ENCODE data around the gene PEAK1.
"Not testable (repeated sequence)": the region's sequence is repeated elsewhere in the genome, so short reads cannot be mapped to it uniquely, and the experiment has no call there.

Gene PEAK1

GRCh38 chr15:77406173-77406759, 13.6 kb downstream of the PEAK1 start:
- not testable (repeated sequence) for DNase-seq (ENCODE audit: extremely low read depth in 1 of 2, low read depth in 1 of 2)

- no peak for DNase-seq (ENCODE audit: extremely low read depth in 1 of 2, low read depth in 1 of 2)
Measured at GRCh38 chr15:77402740-77403379, 17.0 kb downstream of the PEAK1 start.

DNA sequence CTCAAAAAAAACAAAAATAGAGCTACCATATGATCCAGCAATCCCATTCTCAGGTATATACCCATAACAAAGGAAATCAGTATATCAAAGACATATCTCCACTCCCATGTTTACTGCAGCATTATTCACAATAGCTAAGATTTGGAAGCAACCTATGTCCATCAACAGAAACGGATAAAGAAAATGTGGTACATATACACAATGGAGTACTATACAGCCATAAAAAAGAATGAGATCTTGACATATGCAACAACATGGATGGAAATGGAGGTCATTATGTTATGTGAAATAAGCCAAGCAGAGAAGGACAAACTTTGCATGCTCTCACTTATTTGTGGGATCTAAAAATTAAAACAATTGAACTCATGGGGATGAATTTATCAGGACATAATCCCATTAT, 19.6 kb downstream of the PEAK1 start:
- DNase-seq (ENCODE audit: extremely low read depth in 1 of 2, low read depth in 1 of 2) = no peak

- DNase-seq (ENCODE audit: extremely low read depth in 1 of 2, low read depth in 1 of 2) = no peak
Measured at GRCh38 chr15:77398927-77399326, 21.0 kb downstream of the PEAK1 start.

DNA sequence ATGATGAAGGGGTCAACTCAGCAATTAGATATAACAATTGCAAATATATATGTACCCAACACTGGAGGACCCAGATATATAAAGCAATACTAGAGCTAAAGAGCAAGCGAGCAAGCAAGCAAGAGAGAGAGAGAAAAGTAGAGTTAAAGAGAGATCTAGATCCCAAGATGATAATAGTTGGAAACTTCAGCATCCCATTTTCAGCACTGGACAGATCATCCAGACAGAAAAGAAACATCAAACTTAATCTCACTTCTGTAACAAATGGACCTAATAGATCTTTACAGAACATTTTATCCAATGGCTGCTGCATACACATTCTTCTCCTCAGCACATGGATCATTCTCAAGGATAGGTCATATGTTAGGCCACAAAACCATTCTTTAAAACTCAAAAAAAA, 23.2 kb downstream of the PEAK1 start:
- DNase-seq (ENCODE audit: extremely low read depth in 1 of 2, low read depth in 1 of 2) = no peak

DNA sequence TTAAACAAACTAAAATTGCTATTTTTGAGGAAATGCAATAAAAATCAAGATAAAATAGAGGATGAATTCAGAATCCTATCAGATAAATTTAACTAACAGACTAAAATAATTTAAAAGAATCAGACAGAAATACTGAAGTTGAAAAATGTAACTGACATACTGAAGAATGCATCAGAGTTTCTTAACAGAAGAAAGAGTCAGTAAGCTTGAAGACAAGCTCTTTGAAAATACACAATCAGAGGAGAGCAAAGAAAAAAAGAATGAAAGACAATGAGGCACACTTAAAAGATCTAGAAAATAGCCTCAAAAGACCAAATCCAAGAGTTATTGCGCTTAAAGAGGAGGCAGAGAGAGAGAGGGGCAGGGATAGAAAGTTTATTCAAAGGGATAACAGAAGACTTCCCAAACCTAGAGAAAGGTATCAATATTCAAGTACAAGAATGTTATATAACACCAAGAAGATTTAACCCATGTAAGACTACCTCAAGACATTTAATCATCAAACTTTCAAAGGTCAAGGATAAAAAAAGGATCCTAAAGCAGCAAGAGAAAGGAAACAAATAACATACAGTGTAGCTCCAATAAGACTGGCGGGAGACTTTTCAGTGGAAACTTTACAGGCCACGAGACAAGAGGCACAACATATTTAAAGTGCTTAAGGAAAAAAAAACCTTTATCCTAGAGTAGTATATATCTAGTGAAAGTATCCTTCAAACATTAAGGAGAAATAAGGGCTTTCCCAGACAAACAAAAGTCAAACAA, 24.7 kb downstream of the PEAK1 start:
- DNase-seq (ENCODE audit: extremely low read depth in 1 of 2, low read depth in 1 of 2) = no peak

DNA sequence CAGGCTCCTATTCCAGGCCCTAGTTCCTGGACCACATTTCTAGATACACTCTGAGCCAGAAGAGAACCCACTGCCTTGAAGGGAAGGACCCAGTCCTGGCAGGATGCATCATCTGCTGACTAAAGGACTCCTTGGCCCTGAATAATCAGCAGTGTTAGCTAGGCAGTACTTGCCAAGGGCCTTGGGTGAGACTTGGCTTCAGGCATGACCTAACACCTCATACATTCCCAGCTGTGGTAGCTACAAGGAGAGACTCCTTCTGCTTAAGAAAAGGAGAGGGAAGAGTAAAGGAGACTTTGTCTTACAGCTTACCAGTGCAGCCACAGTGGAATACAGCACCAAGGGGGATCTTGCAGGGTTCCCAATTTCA, 26.4 kb downstream of the PEAK1 start:
- DNase-seq (ENCODE audit: extremely low read depth in 1 of 2, low read depth in 1 of 2) = no peak

- no peak for DNase-seq (ENCODE audit: extremely low read depth in 1 of 2, low read depth in 1 of 2)
Measured at GRCh38 chr15:77392762-77393470, 27.0 kb downstream of the PEAK1 start.

DNA sequence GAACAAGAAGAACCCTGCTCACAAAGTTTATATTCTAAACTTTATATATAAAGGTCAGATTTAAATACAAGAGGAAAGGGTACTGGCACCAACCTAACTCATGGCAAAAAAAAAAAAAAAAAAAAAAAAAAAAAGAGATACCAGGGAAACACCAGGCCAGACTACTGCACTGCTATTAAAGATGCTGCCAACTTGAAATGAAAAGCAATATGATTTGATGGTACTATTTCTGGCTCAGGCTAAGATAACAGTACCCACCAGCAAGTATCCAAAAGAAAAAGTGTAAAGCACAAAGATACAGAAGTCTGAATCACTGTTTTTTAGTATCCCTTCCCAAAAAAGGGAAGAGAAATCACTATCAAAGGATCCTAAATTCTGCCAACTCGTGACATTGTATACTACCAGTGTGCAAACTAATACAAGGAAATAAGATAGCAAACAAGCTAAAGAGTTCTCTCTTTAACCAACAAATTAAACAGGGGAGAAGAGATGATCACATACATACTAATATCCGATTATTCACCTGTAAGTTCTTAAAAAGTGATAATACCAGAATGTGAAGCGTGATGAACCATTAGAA, 28.4 kb downstream of the PEAK1 start:
- DNase-seq (ENCODE audit: extremely low read depth in 1 of 2, low read depth in 1 of 2) = no peak

DNA sequence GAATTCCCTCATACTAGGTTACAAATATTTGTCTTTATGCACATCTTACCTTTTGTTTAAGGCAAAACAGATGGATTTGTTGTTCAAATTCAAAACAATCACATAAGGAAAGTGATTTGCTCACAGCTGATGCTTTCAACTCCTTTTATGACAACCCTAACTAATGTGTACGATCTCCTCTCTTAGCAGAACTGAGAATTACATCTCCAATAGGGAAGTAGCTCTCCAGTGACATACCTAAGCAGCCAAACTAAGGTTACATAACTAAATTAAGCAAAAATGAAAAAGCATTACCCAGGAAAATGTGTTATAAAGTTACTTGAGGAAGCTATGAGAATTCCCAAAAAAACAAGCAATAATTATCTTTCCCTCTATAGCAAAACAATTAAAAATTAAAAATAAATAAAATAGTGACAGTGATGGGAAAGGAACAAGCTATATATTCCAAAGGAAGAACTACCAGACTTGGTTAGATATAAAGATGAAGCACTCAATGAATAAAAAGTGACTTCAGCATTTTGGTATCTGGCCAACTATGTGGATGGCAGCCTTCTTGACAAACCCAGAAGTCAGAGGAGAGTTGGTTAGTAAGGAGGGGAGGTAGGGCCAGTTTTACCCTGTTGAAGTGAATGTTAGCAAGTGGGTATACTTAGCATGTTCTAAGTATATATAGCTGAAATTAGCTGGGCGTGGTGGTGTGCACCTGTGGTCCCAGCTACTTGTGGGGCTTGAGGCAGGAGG, 32.4 kb downstream of the PEAK1 start:
- no peak for DNase-seq (ENCODE audit: extremely low read depth in 1 of 2, low read depth in 1 of 2)

- no peak for DNase-seq (ENCODE audit: extremely low read depth in 1 of 2, low read depth in 1 of 2)
Measured at GRCh38 chr15:77386626-77387025, 33.3 kb downstream of the PEAK1 start.

DNA sequence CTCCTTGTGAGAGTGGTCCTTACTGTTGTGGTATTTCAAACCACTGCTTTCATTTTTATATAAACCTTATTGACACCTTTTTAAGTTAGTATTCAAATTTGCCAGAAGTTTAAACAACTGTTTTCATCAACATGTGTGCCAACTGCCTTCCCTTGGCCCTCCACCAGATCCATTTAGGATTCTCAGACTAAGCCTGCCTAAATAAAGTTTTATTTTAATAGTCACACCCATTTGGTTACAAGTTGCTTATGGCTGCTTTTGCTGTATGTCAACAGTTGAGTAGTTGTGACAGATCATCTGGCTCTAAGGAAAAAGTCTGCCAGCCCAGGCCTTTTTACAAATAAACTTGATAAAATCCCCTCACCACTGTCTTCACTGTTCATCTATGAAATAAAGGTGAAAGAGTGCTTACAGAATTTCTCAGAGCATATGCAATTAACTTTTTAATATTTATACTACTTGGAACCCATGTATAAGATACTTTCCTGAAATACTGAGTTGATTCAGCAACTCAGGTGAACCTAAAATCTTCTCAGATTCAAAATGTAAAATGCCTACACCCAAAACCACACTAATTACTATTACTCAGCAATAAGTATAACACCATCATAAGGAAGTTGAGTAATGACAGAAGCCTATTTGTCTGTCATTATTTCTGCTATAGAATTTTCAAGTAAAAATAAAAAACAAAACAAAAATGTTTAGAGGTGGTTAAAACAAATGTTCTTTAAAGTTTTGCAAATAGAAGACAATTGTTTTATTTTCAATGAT, 35.1 kb downstream of the PEAK1 start:
- DNase-seq (ENCODE audit: extremely low read depth in 1 of 2, low read depth in 1 of 2) = no peak

GRCh38 chr15:77384086-77384485, 35.8 kb downstream of the PEAK1 start:
- no peak for DNase-seq (ENCODE audit: extremely low read depth in 1 of 2, low read depth in 1 of 2)

- DNase-seq (ENCODE audit: extremely low read depth in 1 of 2, low read depth in 1 of 2) = no peak
Measured at GRCh38 chr15:77380033-77380432, 39.9 kb downstream of the PEAK1 start.

- DNase-seq (ENCODE audit: extremely low read depth in 1 of 2, low read depth in 1 of 2) = no peak
Measured at GRCh38 chr15:77376770-77377169, 43.1 kb downstream of the PEAK1 start.

GRCh38 chr15:77375133-77375532, 44.8 kb downstream of the PEAK1 start:
- DNase-seq (ENCODE audit: extremely low read depth in 1 of 2, low read depth in 1 of 2) = no peak

DNA sequence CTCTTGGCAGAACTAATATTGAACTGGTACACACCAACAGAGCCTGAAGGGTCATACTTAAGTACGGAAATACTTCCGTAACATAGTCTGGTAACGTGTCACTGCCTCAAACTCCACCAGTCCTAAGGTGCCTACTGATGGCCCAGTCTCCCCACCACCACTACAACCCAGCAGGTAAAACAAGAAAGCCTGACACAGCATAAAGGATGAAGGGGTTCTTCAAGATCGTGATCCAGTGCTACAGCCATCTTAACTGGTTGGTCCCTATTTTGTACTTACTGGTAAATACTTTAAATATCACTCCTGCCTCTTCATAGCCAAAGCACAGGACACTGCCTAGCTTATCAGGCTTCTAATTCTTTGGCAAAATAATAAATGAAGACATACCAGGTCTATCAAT, 46.5 kb downstream of the PEAK1 start:
- DNase-seq (ENCODE audit: extremely low read depth in 1 of 2, low read depth in 1 of 2) = no peak

DNA sequence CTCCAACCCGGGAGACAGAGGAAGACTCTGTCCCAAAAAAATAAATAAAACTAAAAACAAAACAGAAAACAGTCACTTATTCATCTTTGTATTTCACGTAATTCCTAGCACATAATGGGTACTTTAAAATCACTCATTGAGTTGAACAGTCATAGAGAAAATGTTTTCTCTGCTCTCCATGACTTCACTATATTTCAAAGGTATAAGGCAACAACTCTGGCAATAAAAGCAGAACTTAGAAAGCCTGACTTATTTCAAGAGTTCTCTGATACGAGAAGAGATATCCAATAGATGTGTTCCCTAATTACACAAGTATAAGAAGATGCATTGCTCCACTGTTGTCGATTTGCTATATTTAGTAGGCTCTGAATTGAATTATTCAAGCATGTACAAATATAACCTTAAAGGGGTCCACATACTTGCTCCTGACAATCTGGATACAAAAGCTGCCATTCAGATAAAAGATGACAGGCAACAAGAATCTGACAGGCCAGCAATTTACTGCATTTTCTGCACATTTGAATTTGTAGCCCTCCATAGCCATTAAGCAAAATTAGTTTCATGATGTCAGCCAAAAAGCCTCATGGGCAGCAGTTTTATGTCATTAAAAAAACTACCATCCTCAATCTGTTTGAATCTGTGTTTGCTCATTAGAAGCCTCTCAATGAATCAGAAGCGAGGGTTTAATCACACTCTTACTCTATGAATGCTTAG, 47.9 kb downstream of the PEAK1 start:
- DNase-seq (ENCODE audit: extremely low read depth in 1 of 2, low read depth in 1 of 2) = no peak

GRCh38 chr15:77370580-77370979, 49.3 kb downstream of the PEAK1 start:
- DNase-seq (ENCODE audit: extremely low read depth in 1 of 2, low read depth in 1 of 2) = no peak

Measured in stimulated activated CD8-positive, alpha-beta memory T cell treated with anti-CD3 and anti-CD28 coated beads, Interleukin-7, amount 100 ng/mL, for 48 hours (primary cell).